Stimulated activated memory B cell treated with anti-CD40 and anti-IgM and Interleukin-4, amounts not matched to agents 10 μg/mL and 1 μg/mL and 100 μg/mL, for 72 hours (primary cell): ENCODE data around the gene HADHA.

Experiments
- ATAC-seq: fragments of 150-1000 bp; cut with Tn5 transposase; 2 replicates; pipeline ENCODE4 v1.10.0; 2021
- H3K27ac Mint-ChIP-seq: one replicate; pipeline ENCODE4 v1.8.0; 2022; ENCODE audit warnings: mild to moderate bottlenecking, mixed read lengths
- H3K27me3 Mint-ChIP-seq: one replicate; pipeline ENCODE4 v1.8.0; 2022; ENCODE audit warnings: mixed read lengths
- H3K36me3 Mint-ChIP-seq: one replicate; pipeline ENCODE4 v1.8.0; 2022; ENCODE audit warnings: mixed read lengths
- H3K4me1 Mint-ChIP-seq: one replicate; pipeline ENCODE4 v1.8.0; 2022; ENCODE audit warnings: mixed read lengths
- H3K4me3 Mint-ChIP-seq: one replicate; pipeline ENCODE4 v1.8.0; 2022; ENCODE audit warnings: mild to moderate bottlenecking, moderate library complexity, mixed read lengths
- H3K9me3 Mint-ChIP-seq: one replicate; pipeline ENCODE4 v1.8.0; 2022; ENCODE audit warnings: mixed read lengths

Gene HADHA

DNA sequence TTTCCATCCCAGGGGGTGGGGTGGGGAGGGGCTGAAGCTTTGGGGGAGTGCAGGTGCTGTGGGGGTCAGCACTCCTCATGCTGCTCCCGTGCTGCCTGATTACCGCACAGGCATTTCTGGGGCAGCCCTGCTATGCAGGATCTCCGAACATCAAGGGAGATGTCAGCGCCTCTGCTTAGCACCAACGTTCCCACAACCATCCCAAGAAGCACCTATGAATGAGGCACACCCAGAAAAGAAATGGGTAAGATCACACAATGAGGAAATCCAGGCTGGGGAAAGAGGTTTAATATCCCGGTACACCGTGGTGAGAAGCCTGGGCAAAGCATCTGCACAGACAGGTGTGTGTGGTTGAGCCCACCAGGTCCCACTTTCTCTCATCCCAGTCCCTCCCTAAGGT, 54.1 kb downstream of the HADHA start:
- H3K9me3 Mint-ChIP-seq = no peaks in the 10 kb centered on the region
- peaks cover 37% of the 10 kb centered on the region for H3K36me3 Mint-ChIP-seq
- H3K27ac Mint-ChIP-seq = no peak overlapping the region
- peaks cover 12% of the 10 kb centered on the region for H3K4me1 Mint-ChIP-seq
- ATAC-seq = no peak
- no peaks in the 10 kb centered on the region for H3K27me3 Mint-ChIP-seq
- no peak overlapping the region for H3K4me3 Mint-ChIP-seq

DNA sequence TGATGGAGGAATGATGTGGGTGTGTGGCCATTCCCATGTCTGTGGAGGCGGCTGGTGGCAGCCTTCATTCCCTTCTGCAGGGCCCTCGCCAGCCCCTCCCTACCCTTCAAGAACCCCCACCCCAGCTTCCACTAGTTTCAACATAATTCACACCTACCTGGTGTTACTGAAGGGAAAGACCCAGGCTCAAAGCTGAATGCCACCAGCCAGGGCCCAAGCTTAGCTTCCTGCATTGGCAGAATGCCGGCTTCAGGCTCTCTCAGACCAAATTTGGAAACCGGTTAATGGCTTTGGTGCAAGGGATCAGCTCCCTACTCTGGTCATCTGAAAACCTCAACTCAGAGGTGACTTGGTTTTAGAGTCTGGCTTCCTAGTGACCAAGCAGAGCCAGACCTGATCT, 54.7 kb downstream of the HADHA start:
- no peaks in the 10 kb centered on the region for H3K27me3 Mint-ChIP-seq
- H3K4me3 Mint-ChIP-seq = no peak overlapping the region
- H3K36me3 Mint-ChIP-seq = peaks cover 31% of the 10 kb centered on the region
- ATAC-seq = no peak
- H3K9me3 Mint-ChIP-seq = no peaks in the 10 kb centered on the region
- H3K4me1 Mint-ChIP-seq = peaks cover 15% of the 10 kb centered on the region
- H3K27ac Mint-ChIP-seq = no peak overlapping the region

DNA sequence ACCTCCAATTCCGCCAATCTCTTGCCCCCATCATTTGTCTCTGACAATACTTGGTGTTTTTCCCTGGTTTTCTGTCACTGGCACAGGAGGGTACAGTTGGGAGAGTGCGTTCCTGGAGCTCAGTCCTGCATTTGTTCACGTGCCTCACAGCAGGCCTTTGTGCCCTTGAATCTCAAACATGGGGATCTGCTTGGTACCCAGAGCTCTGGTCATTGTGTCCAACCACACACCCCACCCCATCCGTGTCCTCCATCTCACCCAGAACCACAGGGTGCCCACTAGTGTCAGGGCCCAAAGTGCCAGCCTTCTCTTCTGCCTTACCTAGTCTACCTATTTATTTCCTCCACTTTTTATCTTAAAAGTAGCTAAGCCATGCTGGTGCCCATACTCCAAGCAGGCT, 55.3 kb downstream of the HADHA start:
- Mint-ChIP-seq H3K27me3 (no peaks in the 10 kb centered on the region), H3K4me3 (no peak overlapping the region), H3K4me1 (peaks cover 15% of the 10 kb centered on the region), H3K36me3 (peaks cover 24% of the 10 kb centered on the region), H3K27ac (no peak overlapping the region), H3K9me3 (no peaks in the 10 kb centered on the region)
- ATAC-seq = no peak

- Mint-ChIP-seq H3K4me3 (no peak overlapping the region), H3K4me1 (peaks cover 15% of the 10 kb centered on the region)
- no peak for ATAC-seq
Measured at GRCh38 chr2:26187537-26188104, 56.8 kb downstream of the HADHA start.

DNA sequence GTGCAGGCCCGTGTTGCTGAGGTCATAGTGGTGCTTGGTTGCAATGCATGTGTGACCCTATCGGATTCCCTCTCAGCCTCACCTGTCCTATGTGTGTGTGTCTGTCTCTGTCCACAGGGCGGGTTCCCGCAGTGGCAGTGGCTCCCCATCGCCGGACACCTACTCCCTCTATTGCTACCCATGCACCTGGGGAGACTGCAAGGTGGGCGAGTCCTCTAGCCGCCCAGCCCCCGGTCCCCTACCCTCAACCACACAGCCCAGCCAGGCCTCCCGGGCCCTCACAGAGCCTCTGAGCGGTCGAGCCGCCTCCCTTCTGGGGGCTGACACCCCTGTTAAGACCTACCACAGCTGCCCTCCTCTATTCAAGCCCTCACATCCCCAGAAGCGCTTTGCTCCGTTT, 57.3 kb downstream of the HADHA start:
- no peak for ATAC-seq
- peaks cover 17% of the 10 kb centered on the region for H3K36me3 Mint-ChIP-seq
- H3K27ac Mint-ChIP-seq = no peak overlapping the region
- no peaks in the 10 kb centered on the region for H3K9me3 Mint-ChIP-seq
- no peak overlapping the region for H3K4me3 Mint-ChIP-seq
- peaks cover 15% of the 10 kb centered on the region for H3K4me1 Mint-ChIP-seq
- no peaks in the 10 kb centered on the region for H3K27me3 Mint-ChIP-seq

More at GRCh38 chr2:26187537-26188104, 56.8 kb downstream of the HADHA start:
- H3K27ac Mint-ChIP-seq = no peak overlapping the region
- no peaks in the 10 kb centered on the region for H3K27me3 Mint-ChIP-seq
- peaks cover 17% of the 10 kb centered on the region for H3K36me3 Mint-ChIP-seq
- H3K9me3 Mint-ChIP-seq = no peaks in the 10 kb centered on the region

DNA sequence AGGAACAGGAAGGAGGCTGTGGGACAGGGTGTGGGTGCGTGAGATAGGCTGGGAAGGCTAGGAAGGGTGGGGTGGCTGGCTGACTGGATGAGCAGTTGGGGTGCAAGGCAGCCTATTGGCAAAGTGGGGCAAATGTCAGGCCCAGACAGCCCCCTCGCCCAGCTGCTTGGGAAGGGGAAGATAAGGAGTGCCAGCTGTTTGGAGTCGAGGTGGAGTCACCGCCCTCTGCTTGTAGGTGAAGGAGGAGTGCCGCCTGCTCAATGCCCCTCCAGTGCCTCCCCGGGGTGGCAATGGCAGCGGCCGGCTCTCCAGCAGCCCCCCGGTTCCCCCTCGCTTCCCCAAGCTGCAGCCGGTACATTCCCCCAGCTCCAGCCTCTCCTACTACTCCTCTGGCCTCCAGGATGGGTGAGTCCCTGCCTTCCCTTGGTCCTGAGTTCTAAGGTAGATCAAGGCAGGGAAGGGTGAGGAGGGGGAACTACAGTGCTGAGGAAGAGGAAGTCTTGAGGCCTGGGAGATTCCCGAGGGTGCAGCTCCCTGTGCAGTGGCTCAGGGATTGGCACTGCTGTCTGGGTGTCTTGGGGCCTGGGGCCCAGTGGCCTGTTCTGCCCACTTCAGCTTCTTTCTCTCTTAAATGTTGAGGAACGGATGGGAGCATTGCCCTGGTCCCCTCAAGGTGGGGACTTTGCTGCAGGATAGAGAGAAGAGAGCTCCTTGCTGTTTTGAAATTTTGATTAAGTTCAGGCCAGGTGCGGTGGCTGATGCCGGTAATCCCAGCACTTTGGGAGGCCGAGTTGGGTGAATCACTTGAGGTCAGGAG, 58.3 kb downstream of the HADHA start:
- ATAC-seq = no peak
- H3K9me3 Mint-ChIP-seq = no peaks in the 10 kb centered on the region
- no peaks in the 10 kb centered on the region for H3K27me3 Mint-ChIP-seq
- H3K4me3 Mint-ChIP-seq = no peak overlapping the region
- H3K36me3 Mint-ChIP-seq = peaks cover 8% of the 10 kb centered on the region
- H3K27ac Mint-ChIP-seq = no peak overlapping the region
- H3K4me1 Mint-ChIP-seq = peaks cover 15% of the 10 kb centered on the region

DNA sequence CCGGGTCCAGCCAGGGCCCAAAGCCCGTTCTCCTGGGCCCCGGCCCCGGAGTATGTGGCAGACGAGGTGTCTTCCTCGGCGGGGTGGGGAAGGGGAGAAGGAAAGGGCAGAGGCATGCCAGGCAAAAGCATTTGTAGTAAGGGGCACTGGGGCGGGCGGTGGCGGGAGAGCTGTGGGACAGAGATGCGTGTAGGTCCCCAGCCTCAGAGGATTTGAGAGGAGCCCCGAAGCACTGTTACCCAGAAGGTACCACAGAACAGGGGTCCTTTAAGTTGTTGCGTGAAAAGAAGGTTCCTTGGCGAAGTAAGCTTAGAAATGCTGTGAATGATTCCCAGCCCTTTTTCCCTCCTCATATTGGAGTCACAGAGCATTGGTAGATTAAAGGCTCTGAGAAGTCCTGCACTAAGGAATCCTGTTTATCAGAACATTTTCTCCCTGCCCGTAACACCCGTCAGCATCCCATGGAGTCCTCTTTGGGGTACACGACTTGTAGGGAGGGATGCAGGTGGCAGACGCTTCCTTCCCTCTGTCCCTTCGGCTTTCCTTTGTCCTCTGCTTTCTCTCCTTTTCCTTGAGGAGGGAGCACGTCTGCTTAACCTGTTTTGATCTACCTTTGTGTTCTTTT, 59.0 kb downstream of the HADHA start:
- Mint-ChIP-seq H3K27me3 (peaks cover 1% of the 10 kb centered on the region), H3K4me3 (peak overlapping the region; percentile 78), H3K36me3 (peaks cover under 1% of the 10 kb centered on the region), H3K27ac (peak overlapping the region; percentile 38), H3K4me1 (peaks cover 16% of the 10 kb centered on the region), H3K9me3 (no peaks in the 10 kb centered on the region)
- ATAC-seq = no peak

- H3K9me3 Mint-ChIP-seq = no peaks in the 10 kb centered on the region
- peak; percentile 92 for ATAC-seq
- peaks cover 22% of the 10 kb centered on the region for H3K4me1 Mint-ChIP-seq
- no peaks in the 10 kb centered on the region for H3K36me3 Mint-ChIP-seq
- peaks cover 8% of the 10 kb centered on the region for H3K27me3 Mint-ChIP-seq
- H3K4me3 Mint-ChIP-seq = peak overlapping the region; percentile 78
- peak overlapping the region; percentile 38 for H3K27ac Mint-ChIP-seq
Measured at GRCh38 chr2:26184555-26185303, 59.7 kb downstream of the HADHA start.

DNA sequence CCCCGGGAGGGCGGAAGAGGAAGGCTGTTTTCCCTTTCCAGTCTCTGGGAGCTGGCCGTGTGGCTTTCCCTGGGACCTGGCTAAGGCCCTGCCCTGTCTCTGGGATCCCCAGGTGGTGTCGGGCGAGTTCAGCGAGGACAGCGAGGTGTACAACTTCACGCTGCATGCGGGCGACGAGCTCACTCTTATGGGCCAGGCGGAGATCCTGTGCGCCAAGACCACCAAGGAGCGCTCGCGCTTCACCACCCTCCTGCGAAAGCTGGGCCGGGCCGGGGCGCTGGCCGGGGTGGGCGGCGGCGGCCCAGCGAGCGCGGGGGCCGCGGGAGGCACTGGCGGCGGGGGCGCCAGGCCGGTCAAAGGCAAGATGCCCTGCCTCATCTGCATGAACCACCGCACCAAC, 60.3 kb downstream of the HADHA start:
- Mint-ChIP-seq H3K36me3 (no peaks in the 10 kb centered on the region), H3K27me3 (peaks cover 14% of the 10 kb centered on the region), H3K4me3 (peak overlapping the region; percentile 57), H3K27ac (peak overlapping the region; percentile 30), H3K9me3 (no peaks in the 10 kb centered on the region), H3K4me1 (peaks cover 27% of the 10 kb centered on the region)
- no peak for ATAC-seq

- Mint-ChIP-seq H3K36me3 (no peaks in the 10 kb centered on the region), H3K27me3 (peaks cover 17% of the 10 kb centered on the region), H3K4me3 (no peak overlapping the region), H3K27ac (no peak overlapping the region), H3K4me1 (peaks cover 36% of the 10 kb centered on the region), H3K9me3 (no peaks in the 10 kb centered on the region)
- no peak for ATAC-seq
Measured at GRCh38 chr2:26182887-26183630, 61.4 kb downstream of the HADHA start.

- no peak overlapping the region for H3K27ac Mint-ChIP-seq
- H3K4me1 Mint-ChIP-seq = peaks cover 36% of the 10 kb centered on the region
- H3K4me3 Mint-ChIP-seq = no peak overlapping the region
- H3K36me3 Mint-ChIP-seq = no peaks in the 10 kb centered on the region
- peaks cover 17% of the 10 kb centered on the region for H3K27me3 Mint-ChIP-seq
- ATAC-seq = no peak
- no peaks in the 10 kb centered on the region for H3K9me3 Mint-ChIP-seq
Measured at GRCh38 chr2:26182441-26182840, 62.0 kb downstream of the HADHA start.

- Mint-ChIP-seq H3K4me1 (peaks cover 21% of the 10 kb centered on the region), H3K9me3 (no peaks in the 10 kb centered on the region), H3K36me3 (no peaks in the 10 kb centered on the region), H3K4me3 (peak overlapping the region; percentile 72), H3K27ac (peak overlapping the region; percentile 73), H3K27me3 (peaks cover 38% of the 10 kb centered on the region)
- ATAC-seq = no peak
Measured at GRCh38 chr2:26179446-26179913, 65.0 kb downstream of the HADHA start.

DNA sequence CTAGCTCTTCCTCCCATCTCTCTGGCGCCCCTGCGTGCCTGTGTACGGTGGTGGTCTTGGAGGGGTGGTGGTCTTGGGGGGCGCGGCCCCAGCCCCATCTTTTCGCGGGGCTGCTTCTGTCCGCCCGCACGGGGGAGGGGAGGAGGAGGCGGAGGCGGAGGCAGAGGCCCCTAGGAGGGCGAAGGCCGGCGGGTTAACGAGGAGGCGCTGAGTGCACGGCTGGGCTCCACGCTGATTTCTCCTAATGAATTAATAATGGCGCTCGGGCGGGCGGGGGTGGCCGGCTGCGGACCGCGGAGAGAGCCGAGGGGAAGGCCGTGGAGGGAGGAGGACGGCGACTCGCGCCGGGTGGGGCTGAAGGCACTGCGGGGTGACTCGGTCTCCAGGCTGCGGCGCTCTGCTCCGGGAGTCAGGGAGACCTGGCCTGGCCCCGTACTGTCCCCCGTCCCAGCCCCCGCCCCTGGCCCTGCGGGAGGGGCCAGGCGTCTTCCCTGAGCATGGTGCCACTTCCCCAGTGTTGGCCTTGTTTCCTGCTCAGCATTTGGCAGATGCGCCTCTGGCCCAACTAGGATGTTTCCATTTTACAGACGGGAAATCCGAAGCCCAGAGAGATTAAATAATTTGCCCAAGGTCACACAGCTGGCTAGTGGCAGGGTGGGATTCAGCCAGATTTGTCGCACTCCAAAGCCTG, 65.5 kb downstream of the HADHA start:
- Mint-ChIP-seq H3K36me3 (no peaks in the 10 kb centered on the region), H3K4me3 (peak overlapping the region; percentile 72), H3K27ac (peak overlapping the region; percentile 73), H3K9me3 (no peaks in the 10 kb centered on the region), H3K27me3 (peaks cover 44% of the 10 kb centered on the region), H3K4me1 (peaks cover 21% of the 10 kb centered on the region)
- ATAC-seq = peak; percentile 55

- Mint-ChIP-seq H3K4me1 (peaks cover 21% of the 10 kb centered on the region), H3K36me3 (no peaks in the 10 kb centered on the region), H3K4me3 (peak overlapping the region; percentile 26), H3K9me3 (no peaks in the 10 kb centered on the region), H3K27me3 (peaks cover 50% of the 10 kb centered on the region), H3K27ac (peak overlapping the region; percentile 73)
- no peak for ATAC-seq
Measured at GRCh38 chr2:26178246-26178645, 66.2 kb downstream of the HADHA start.
